Activated naive CD8-positive, alpha-beta T cell treated with anti-CD3 and anti-CD28 coated beads, Interleukin-2, amount 50 U/mL, for 16 hours (primary cell): ENCODE measurements around the gene POMZP3.
"Not testable (repeated sequence)": the region's sequence is repeated elsewhere in the genome, so short reads cannot be mapped to it uniquely, and the experiment has no call there.

Experiments used
- DNase-seq: peaks from one replicate; pipeline ENCODE4 v3.0.0-alpha.2; 2020; ENCODE audit warnings: low read depth, low spot score

POMZP3 gene

GRCh38 chr7:76626989-76627642 is at the start of gene POMZP3:
Gene POMZP3, minus strand, starts transcription at chr7:76627279. Its CDS starts 1,215 bp downstream, at chr7:76626064.
- DNase-seq = not testable (repeated sequence)

DNA sequence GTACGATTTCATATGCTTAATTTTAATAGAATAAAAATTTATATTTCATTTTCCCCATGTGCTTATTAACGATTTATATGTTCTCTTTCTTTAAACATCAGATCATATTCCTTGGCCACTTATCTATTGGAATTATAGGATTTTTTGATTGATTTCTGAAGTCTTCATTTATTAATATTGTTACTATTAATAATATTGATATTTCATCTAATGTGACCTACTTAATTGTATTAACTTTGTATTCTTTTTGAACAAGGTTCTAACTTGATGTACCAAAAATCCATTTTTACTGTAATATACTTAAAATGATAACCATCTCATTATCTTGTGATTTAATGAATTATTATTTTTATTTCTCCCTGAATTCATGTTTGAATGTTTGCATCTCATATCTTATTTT is 48.7 kb upstream of the POMZP3 start:
- DNase-seq = not testable (repeated sequence)

DNA sequence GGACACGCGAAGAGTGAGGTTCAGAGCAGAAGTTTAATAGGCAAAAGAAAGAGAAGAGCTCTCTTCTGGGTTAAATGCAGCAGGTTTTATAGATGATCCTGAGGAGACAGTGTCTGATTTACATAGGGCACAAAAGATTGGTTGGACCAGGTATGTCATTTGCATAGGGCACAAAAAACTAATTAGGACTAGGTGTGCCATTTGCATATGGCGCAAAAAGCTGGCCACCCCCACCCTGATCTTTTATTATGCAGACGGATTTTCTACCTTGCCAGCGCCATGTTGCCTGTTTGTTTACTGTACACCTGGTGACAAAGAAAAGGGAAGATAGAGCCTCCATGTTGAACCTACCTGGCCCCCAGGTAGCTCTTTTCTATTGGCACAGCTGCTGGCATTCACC is 46.3 kb upstream of the POMZP3 start:
- DNase-seq = not testable (repeated sequence)

GRCh38 chr7:76659212-76659611 is 32.1 kb upstream of the POMZP3 start:
- not testable (repeated sequence) for DNase-seq

- not testable (repeated sequence) for DNase-seq
Measured at GRCh38 chr7:76656425-76656824, 29.3 kb upstream of the POMZP3 start.

DNA sequence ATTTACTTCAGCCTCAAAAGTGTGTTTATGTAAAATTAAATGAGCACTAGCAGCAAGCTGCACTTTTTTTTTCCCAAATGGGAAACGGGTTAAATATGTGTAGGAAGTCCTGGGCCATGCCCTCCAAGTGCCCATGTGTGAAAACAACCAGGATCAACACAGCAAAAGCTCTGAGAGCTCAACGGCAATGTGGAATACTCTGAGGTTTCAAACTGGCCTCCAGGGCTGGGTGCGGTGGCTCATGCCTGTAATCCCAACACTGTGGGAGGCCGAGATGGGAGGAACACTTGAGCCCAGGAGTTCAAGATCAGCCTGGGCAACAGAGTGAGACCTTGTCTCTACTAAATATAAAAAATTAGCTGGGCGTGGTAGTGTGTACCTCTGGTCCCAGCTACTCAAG is 15.5 kb upstream of the POMZP3 start:
- DNase-seq = not testable (repeated sequence)

GRCh38 chr7:76637061-76637691 is 10.1 kb upstream of the POMZP3 start:
- not testable (repeated sequence) for DNase-seq

GRCh38 chr7:76626581-76626980 is 498 bp downstream of the POMZP3 start:
- DNase-seq = not testable (repeated sequence)

- DNase-seq = not testable (repeated sequence)
Measured at GRCh38 chr7:76619439-76620190, 7.5 kb downstream of the POMZP3 start.

GRCh38 chr7:76613783-76614182 is 13.3 kb downstream of the POMZP3 start:
- not testable (repeated sequence) for DNase-seq

GRCh38 chr7:76612232-76612631 is 14.8 kb downstream of the POMZP3 start:
- not testable (repeated sequence) for DNase-seq

DNA sequence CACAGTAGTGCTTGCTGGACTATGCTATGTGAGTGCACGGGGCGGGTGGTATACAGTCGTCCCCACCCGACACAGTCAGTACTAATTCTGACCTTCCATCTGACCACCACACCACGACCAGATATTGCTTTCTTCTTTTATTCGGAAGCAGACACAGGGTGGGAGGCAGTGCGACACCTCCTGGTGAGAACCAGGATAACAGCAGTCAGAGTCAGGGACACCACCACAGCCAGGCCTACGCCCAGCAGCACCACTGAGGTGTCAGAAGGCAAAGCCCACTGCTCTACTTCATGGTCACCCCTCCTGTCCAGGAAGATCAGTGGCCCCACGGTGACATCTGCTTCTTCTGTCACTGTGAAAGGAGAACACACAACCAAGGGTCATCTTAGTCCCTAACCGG is 17.2 kb downstream of the POMZP3 start:
- DNase-seq = not testable (repeated sequence)

DNA sequence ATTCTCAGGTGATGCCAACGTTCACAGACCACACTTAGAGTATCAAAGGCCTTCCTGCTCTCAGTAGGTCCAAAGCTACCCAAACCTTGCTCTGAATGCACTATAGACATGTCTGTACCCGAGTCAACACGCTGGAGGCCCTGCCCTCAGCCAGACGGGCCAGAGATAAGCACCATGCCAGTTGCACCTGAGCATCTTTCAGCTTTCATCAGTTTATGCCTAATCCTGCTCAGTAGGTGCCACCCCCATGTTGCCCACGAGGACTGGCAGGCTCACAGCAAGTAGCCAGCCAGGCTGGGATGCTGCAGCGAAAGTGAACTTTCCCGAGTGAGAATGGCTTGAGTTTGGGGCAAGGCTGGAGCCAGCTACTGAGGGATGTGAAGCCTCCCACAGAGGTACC is 18.6 kb downstream of the POMZP3 start:
- not testable (repeated sequence) for DNase-seq

GRCh38 chr7:76606027-76606426 is 21.1 kb downstream of the POMZP3 start:
- not testable (repeated sequence) for DNase-seq

GRCh38 chr7:76600650-76601049 is 26.4 kb downstream of the POMZP3 start:
- not testable (repeated sequence) for DNase-seq

- DNase-seq = not testable (repeated sequence)
Measured at GRCh38 chr7:76600116-76600482, 27.0 kb downstream of the POMZP3 start.

- not testable (repeated sequence) for DNase-seq
Measured at GRCh38 chr7:76598590-76599264, 28.4 kb downstream of the POMZP3 start.

DNA sequence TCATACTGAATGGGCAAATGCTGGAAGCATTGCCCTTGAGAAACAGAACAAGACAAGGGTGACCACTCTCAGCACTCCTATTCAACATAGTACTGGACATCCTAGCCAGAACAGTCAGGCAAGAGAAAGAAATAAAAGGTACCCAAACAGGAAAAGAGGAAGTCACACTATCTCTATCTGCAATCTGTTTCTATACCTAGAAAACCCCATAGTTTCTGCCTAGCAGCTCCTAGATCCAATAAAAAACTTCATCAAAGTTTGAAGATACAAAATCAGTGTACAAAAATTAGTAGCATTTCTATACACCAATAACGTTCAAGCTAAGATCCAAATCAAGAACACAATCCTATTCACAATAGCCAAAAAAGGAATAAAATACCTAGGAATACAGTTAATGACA is 29.8 kb downstream of the POMZP3 start:
- DNase-seq = not testable (repeated sequence)

- DNase-seq = not testable (repeated sequence)
Measured at GRCh38 chr7:76592694-76593093, 34.4 kb downstream of the POMZP3 start.

DNA sequence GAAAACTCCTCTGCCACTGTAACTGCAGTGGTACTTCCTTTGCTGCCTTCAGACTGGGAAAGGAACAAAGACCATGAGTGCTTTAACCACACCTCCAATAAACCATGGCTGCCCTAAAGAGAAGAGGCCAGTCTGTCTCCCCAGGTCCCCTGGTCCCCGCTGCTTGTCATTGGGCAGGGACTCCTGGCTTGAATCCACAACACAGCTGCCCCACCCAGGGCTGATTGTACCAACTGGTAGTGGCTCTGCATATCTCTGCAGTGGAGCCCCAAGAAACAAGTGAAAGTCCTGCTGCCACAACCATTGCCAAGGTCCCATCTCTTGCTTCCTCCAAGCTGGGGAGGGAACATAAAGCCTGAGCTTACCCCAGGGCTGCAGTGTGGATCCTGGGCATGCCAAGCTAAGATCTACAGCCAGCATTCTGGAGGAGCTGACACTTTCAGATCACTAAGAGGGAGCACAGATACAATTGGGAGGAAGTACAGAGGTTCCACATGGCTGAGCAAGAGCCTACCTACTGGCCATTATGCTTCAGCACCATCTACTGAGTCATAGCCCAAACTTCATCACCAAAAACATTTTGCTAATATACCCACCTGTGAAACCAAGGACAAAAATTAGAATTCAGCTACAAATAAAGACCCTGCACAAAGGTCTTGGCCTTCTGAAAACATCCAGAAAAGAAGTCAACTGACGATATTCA is 35.3 kb downstream of the POMZP3 start:
- not testable (repeated sequence) for DNase-seq

- DNase-seq = not testable (repeated sequence)
Measured at GRCh38 chr7:76591033-76591432, 36.0 kb downstream of the POMZP3 start.
